ENCODE measurements around the gene SMTNL1.
"Not testable (repeated sequence)": the region's sequence is repeated elsewhere in the genome, so short reads cannot be mapped to it uniquely, and the experiment has no call there.

Gene SMTNL1

GRCh38 chr11:57511741-57512430, 25.5 kb upstream of the SMTNL1 start:
- DNase-seq, result no peak

GRCh38 chr11:57512646-57513451, 24.5 kb upstream of the SMTNL1 start:
- DNase-seq, result no peak

- no peak for DNase-seq
These were observed 24.0 kb upstream of the SMTNL1 start for GRCh38 chr11:57513452-57513795.

GRCh38 chr11:57513911-57514537, 23.4 kb upstream of the SMTNL1 start:
- peak; percentile 68 for DNase-seq

GRCh38 chr11:57514538-57515331, 22.7 kb upstream of the SMTNL1 start:
- peak; percentile 63 for DNase-seq

- peak; percentile 63 for DNase-seq
These were observed 21.9 kb upstream of the SMTNL1 start, which contains the start of gene SLC43A1 for GRCh38 chr11:57515332-57516060. SLC43A1 (minus strand) TSS chr11:57515702; CDS start chr11:57514111, 1,591 bp downstream.

- no peak for DNase-seq
These were observed 21.3 kb upstream of the SMTNL1 start for GRCh38 chr11:57516061-57516443.

GRCh38 chr11:57521116-57521515, 16.3 kb upstream of the SMTNL1 start:
- DNase-seq, result no peak

GRCh38 chr11:57523419-57523818, 14.0 kb upstream of the SMTNL1 start:
- no peak for DNase-seq

GRCh38 chr11:57527056-57527631, 10.3 kb upstream of the SMTNL1 start:
- DNase-seq, result peak; percentile 82

- no peak for DNase-seq
These were observed 8.4 kb upstream of the SMTNL1 start for GRCh38 chr11:57529012-57529411.

GRCh38 chr11:57530215-57530595, 7.2 kb upstream of the SMTNL1 start:
- no peak for DNase-seq

GRCh38 chr11:57530596-57531507, 6.5 kb upstream of the SMTNL1 start, which contains the start of gene TIMM10:
TIMM10 (minus strand) TSS chr11:57530754; CDS start chr11:57530189, 565 bp downstream.
- peak; percentile 99 for DNase-seq

- DNase-seq, result not testable (repeated sequence)
These were observed 2.9 kb upstream of the SMTNL1 start for GRCh38 chr11:57534449-57534848.

GRCh38 chr11:57539342-57539741, 1.9 kb downstream of the SMTNL1 start:
- no peak for DNase-seq

GRCh38 chr11:57541169-57541568, 3.8 kb downstream of the SMTNL1 start:
- no peak for DNase-seq

GRCh38 chr11:57542582-57542981, 5.2 kb downstream of the SMTNL1 start:
- DNase-seq, result no peak

- no peak for DNase-seq
These were observed 6.2 kb downstream of the SMTNL1 start for GRCh38 chr11:57543593-57543992.

GRCh38 chr11:57544566-57544965, 7.2 kb downstream of the SMTNL1 start:
- no peak for DNase-seq

GRCh38 chr11:57545883-57546282, 8.5 kb downstream of the SMTNL1 start:
- DNase-seq, result no peak

- no peak for DNase-seq
These were observed 9.1 kb downstream of the SMTNL1 start for GRCh38 chr11:57546451-57546850.
